Myocyte (in vitro differentiated cells): ENCODE results near the gene KDM7A. TPM values are rescaled to one million over a fixed set of nuclear protein-coding genes. Genes with fewer than 3 reads are reported as not detected.
"Not testable (repeated sequence)": the region's sequence is repeated elsewhere in the genome, so short reads cannot be mapped to it uniquely, and the experiment has no call there.

Source experiments
- DNase-seq: peaks from one replicate; pipeline ENCODE4 v3.0.0-alpha.2; 2012; ENCODE audit warnings: low read depth
- total RNA-seq: library from RNA; depleted of rRNA; stranded (reverse); fragments of >200 nt; gene quantifications from 2 replicates; pipeline ENCODE4 v1.2.3, GENCODE V29; 2014

Gene KDM7A
- total RNA-seq, 1 donor from 2014 or later, result 12.3 TPM

DNA sequence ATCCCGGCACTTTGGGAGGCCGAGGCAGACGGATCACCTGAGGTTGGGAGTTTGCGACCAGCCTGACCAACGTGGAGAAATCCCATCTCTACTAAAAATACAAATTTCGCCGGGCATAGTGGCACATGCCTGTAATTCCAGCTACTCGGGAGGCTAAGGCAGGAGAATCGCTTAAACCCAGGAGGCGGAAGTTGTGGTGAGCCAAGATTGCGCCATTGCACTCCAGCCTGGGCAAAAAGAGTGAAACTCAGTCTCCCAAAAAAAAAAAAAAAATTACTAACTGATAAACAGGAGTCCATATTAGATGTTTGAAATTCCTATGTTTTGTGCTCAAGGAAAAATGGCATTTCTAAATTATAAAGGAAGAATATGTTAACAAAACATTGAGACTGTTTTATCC is 14.7 kb downstream of the KDM7A start:
- not testable (repeated sequence) for DNase-seq

DNA sequence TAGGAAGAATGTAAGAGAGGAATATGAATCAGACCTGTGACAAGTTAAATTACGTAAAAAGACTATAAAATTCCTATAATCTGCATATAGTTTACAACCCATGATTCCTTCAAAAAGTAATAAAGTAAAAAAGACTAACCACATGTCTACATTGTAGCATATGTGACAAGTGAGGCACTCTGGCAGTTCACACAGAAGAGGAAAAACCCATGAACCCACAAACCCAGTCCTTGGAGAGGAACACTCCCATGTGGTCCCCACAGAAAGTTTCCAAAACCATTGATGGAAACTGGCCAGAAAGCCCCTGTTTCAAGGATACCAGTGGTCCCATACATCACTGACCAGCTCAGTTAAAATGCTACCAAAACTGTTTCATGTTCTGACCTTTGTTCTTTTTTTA is 15.7 kb downstream of the KDM7A start:
- DNase-seq, result no peak

DNA sequence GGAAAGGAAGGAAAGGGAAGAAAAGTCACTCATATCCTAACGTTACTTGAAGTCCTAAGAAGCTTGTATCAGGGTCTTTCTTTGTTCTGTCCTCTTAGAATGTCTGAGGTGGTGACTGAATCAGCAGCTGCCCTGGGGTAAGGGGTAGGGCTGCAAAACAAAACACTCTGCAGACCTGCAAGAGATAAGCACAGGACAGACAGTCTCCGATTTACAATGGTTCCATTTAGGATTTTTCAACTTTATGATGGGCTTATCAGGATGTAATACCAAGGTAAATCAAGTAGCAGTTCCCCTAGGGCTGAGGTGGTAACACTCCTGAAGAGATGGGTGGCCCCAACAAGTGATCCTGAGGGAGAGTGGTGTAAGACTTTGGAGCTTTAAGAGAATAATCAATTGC is 16.5 kb downstream of the KDM7A start:
- DNase-seq, result no peak

GRCh38 chr7:140159497-140159896 is 17.3 kb downstream of the KDM7A start:
- DNase-seq, result no peak

GRCh38 chr7:140156460-140157080 is 20.2 kb downstream of the KDM7A start:
- no peak for DNase-seq

DNA sequence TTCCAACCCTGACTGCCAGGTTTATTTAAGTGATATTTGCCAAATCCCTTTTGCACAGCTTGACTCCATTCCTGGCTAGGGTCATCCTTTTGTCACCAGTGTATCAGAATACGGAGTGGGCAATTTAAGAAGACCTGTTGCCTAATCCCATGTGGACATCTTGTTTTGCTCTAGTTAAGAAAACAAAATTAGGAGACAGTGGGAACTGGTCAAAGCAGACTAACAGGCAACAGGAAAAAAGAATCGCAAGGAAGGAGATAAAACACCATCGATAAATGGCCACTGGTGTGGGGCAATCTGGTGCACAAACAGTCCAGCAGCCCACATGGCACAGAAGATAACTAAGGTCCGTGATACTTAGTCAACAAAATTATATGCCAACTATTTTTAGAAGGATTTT is 21.4 kb downstream of the KDM7A start:
- no peak for DNase-seq

DNA sequence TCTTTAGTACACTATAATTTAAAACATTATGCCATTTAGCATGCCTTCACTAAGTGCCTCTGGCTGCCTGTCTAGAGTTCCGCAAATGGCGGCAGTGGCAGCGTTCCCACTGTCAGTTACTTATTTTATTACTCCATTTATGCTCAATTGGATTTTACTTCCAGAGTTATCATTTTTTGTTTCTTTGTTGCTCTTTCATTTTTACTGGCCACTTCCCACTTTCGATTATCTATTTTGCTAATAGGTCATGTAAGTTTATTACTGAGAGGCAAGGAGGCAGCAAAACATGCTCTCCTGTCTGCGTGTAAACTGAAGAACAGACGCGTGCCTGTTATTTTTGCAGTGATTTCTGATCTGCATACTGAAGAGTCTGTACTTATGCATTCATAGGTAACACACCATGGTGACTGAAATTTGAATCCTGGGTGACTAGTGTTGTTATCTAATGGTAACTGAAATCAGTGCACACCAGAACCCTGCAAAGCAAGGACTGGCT is 23.1 kb downstream of the KDM7A start:
- no peak for DNase-seq

DNA sequence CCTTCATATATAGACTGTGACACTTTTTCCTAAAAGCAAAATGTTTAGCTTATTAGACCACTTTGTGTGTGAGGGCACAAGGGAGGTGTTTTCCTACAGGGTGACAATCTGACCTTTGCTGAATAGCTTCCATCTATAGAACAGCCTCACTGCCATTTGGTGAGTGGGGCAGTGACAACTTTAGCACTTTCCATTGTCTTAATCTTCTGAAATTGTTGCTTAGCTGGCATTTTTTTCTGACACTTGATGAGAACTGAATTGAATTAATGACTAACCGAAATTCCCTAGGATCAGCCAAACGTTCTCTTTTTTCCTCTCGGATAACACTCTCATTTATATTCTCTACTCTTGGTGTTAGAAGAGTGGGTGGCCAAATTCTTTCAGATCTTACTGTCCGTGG is 30.2 kb downstream of the KDM7A start:
- no peak for DNase-seq

DNA sequence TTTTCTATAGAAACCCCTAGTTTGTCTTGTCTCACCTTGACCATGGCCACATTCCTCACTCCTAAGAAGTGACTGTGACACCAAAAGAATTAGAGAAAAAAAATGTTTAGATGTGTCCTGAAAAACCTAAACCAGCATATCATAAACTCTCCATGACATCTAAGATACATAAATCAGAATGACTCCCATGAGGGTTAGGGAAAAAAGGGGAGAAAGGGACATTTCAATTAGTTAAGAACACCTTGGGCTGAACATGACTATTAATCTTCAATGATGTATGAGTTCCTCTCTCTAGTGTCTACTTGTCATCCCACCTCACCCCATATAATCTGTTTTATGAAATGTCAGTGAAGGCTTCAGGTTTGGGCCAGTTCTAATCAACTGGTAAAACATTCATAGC is 31.1 kb downstream of the KDM7A start:
- DNase-seq, result no peak

DNA sequence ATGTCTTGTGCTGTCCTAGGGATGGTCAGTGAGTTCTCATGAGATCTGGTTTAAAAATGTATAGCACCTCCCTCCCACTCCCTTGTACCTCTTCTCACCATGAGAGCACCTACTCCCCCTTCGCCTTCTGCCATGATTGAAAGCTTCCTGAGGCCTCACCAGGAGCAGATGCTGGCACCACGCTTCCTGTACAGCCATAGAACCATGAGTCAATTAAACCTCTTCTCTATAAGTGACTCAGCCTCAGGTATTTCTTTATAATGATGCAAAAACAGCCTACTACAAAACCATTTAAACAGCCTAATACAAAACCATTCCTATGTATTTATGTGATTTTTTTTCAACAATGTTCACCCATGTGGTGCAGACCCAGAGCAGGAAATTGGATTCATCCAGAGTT is 32.0 kb downstream of the KDM7A start:
- DNase-seq, result no peak

- DNase-seq, result no peak
Measured at GRCh38 chr7:140143997-140144396, 32.8 kb downstream of the KDM7A start.

DNA sequence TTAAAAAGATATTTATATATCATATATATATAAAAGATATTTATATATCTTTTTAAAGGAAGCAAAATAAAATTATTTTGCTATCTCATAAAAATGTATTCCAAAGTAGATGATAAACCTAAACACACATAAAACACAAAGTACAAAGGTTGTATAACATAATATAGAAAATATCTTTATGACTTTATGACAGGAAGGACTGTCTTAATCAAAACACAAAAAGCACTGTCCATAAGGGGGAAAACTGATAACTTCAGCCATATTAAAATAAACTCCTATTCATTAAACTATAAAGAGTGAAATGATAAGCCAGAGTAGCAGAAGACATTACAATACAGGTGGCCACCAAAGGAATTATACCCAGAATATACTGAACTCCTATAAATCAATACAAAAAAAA is 34.8 kb downstream of the KDM7A start:
- DNase-seq, result no peak

GRCh38 chr7:140141256-140141655 is 35.5 kb downstream of the KDM7A start:
- no peak for DNase-seq

- no peak for DNase-seq
Measured at GRCh38 chr7:140137078-140137477, 39.7 kb downstream of the KDM7A start.

- peak; percentile 42 for DNase-seq
Measured at GRCh38 chr7:140136073-140136472, 40.7 kb downstream of the KDM7A start.

DNA sequence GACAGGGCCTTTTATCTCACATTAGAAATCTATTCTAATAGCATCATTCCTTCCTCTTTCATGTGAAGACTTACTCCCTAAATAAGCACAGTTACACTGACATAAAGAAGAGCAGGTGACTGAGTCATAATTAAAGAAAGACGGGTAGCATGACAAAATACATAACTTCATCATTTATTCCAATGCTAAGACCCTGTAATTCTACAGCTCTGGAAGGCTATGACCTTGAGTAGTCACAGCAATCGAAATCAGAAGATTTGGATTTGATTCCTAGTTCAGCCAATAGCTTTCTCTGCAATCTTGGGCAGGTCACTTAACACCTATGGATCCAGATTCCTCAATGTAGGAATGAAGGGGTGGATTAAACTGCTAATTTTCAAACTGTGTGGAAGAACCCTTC is 42.7 kb downstream of the KDM7A start:
- DNase-seq, result no peak

GRCh38 chr7:140127360-140128127 is 49.2 kb downstream of the KDM7A start:
- DNase-seq, result no peak

DNA sequence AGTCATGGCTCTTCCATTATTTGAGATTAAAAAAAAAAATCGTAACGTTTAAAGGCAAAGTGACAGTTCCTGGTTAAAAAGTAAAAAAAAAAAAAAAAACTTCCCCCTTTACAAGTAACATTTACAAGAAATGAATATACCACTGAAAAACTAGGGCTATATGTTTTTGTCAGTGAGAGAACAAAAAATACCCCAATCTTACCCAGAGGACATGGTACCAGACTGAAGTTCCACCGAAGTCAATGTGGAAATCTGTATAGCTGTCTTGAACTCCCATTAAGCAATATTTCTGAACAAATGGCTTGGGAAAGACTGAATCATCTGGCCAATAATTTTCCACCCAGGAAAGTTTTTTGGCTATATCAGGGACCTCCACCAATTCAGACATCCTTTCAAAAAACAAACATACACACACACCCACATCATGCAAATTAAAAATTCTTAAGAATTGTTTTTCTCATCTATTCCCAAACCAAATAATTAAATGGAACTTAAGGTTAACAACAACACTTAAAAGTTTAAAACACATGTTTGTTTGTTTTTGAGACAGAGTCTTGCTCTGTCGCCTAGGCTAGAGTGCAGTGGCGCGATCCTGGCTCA is 50.2 kb downstream of the KDM7A start:
- no peak for DNase-seq

GRCh38 chr7:140122965-140123364 is 53.8 kb downstream of the KDM7A start:
- DNase-seq, result no peak

DNA sequence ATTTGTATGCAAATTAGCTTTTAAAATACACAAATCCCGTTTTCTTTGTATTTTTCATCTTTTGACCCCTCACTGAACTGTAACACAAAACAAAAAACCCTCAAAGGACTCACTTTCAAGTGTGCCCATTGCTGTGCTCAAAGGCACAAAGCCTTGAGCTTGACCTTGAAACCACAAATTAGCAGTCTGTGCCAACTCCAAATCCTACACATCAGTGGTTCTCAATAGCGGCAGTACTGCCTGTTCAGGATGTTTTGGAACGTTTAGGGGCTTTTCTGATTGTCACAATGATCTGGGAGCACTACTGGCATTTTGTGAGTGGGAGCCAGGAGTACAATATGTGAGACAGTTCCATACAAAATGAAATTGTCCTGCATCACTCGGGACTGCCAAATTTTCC is 55.5 kb downstream of the KDM7A start:
- DNase-seq, result peak; percentile 5

- not testable (repeated sequence) for DNase-seq
Measured at GRCh38 chr7:140114817-140115216, 62.0 kb downstream of the KDM7A start.

GRCh38 chr7:140108777-140109176 is 68.0 kb downstream of the KDM7A start:
- not testable (repeated sequence) for DNase-seq

- no peak for DNase-seq
Measured at GRCh38 chr7:140096459-140096858, 80.3 kb downstream of the KDM7A start.
